Islet of Langerhans (tissue), 1 donor: ENCODE results near the gene PPFIBP1.

Source experiments
- FAIRE-seq: peaks from one replicate; lab custom pipeline; 2011; peaks lifted over from hg19 to GRCh38; lab: Jason Lieb, UNC

Gene PPFIBP1

GRCh38 chr12:27523642-27524493, at the start of gene PPFIBP1:
Gene PPFIBP1 (plus strand): TSS chr12:27524206. CDS start chr12:27633397, 109,191 bp downstream.
- FAIRE-seq = peak; percentile 76

GRCh38 chr12:27474344-27474743, 49.7 kb upstream of the PPFIBP1 start:
- no peak for FAIRE-seq

GRCh38 chr12:27477049-27477448, 47.0 kb upstream of the PPFIBP1 start:
- no peak for FAIRE-seq

- no peak for FAIRE-seq
Observed at GRCh38 chr12:27478949-27479348, 45.1 kb upstream of the PPFIBP1 start.

- no peak for FAIRE-seq
Observed at GRCh38 chr12:27480016-27480415, 44.0 kb upstream of the PPFIBP1 start.

- no peak for FAIRE-seq
Observed at GRCh38 chr12:27486961-27487360, 37.0 kb upstream of the PPFIBP1 start.

- no peak for FAIRE-seq
Observed at GRCh38 chr12:27488479-27488878, 35.5 kb upstream of the PPFIBP1 start.

- FAIRE-seq = no peak
Observed at GRCh38 chr12:27491226-27491625, 32.8 kb upstream of the PPFIBP1 start.

- FAIRE-seq = no peak
Observed at GRCh38 chr12:27493260-27493940, 30.6 kb upstream of the PPFIBP1 start.

GRCh38 chr12:27497446-27497845, 26.6 kb upstream of the PPFIBP1 start:
- no peak for FAIRE-seq

GRCh38 chr12:27498149-27498548, 25.9 kb upstream of the PPFIBP1 start:
- FAIRE-seq = no peak

- peak; percentile 36 for FAIRE-seq
Observed at GRCh38 chr12:27498761-27499160, 25.2 kb upstream of the PPFIBP1 start.

GRCh38 chr12:27499377-27499776, 24.6 kb upstream of the PPFIBP1 start:
- FAIRE-seq = no peak

GRCh38 chr12:27500546-27500945, 23.5 kb upstream of the PPFIBP1 start:
- no peak for FAIRE-seq

GRCh38 chr12:27502021-27502435, 22.0 kb upstream of the PPFIBP1 start:
- FAIRE-seq = no peak

GRCh38 chr12:27504507-27504906, 19.5 kb upstream of the PPFIBP1 start:
- no peak for FAIRE-seq

GRCh38 chr12:27505109-27505508, 18.9 kb upstream of the PPFIBP1 start:
- no peak for FAIRE-seq

GRCh38 chr12:27505761-27506160, 18.2 kb upstream of the PPFIBP1 start:
- FAIRE-seq = no peak

GRCh38 chr12:27506645-27507189, 17.3 kb upstream of the PPFIBP1 start:
- no peak for FAIRE-seq

GRCh38 chr12:27508736-27509431, 15.1 kb upstream of the PPFIBP1 start:
- FAIRE-seq = no peak

GRCh38 chr12:27511031-27511722, 12.8 kb upstream of the PPFIBP1 start:
- no peak for FAIRE-seq

GRCh38 chr12:27511723-27512045, 12.3 kb upstream of the PPFIBP1 start:
- FAIRE-seq = no peak
